MM.1S (cell line): ENCODE results near the gene TSSK3.
A peak's percentile ranks its signal among the peaks of the same experiment; 100 is the strongest.

Experiments used
- DNase-seq: peaks from one replicate; pipeline ENCODE4 v3.0.0-alpha.2; 2015
- H2AFZ ChIP-seq: fragments of 300-600 bp; sonication (generic); 2 replicates; pipeline ENCODE4 v1.6.0; 2016; ENCODE audit warnings: antibody characterized with exemption, low read length
- H3F3A ChIP-seq: fragments of 300-600 bp; sonication (generic); 2 replicates; pipeline ENCODE4 v1.6.1; 2016; ENCODE audit warnings: mild to moderate bottlenecking, antibody characterized with exemption, low read length, moderate library complexity, mixed read lengths; ENCODE audit not compliant: insufficient read depth
- H3K27ac ChIP-seq: fragments of 300-600 bp; sonication (generic); 2 replicates; pipeline ENCODE4 v1.5.1; 2016; ENCODE audit warnings: mild to moderate bottlenecking, low read length
- H3K27me3 ChIP-seq: fragments of 300-600 bp; sonication (generic); replicated peaks from 2 replicates; pipeline ENCODE4 v1.6.0; 2016; ENCODE audit warnings: low read length; ENCODE audit not compliant: insufficient read depth
- H3K36me3 ChIP-seq: fragments of 300-600 bp; sonication (generic); replicated peaks from 2 replicates; pipeline ENCODE4 v1.6.1; 2016; ENCODE audit warnings: mild to moderate bottlenecking, low read length, mixed read lengths; ENCODE audit not compliant: insufficient read depth
- H3K4me1 ChIP-seq: fragments of 300-600 bp; sonication (generic); 2 replicates; pipeline ENCODE4 v1.6.1; 2016; ENCODE audit warnings: low read length, mixed read lengths
- H3K4me2 ChIP-seq: fragments of 300-600 bp; sonication (generic); 2 replicates; pipeline ENCODE4 v1.6.0; 2016; ENCODE audit warnings: low read depth, low read length
- H3K4me3 ChIP-seq: fragments of 300-600 bp; sonication (generic); 2 replicates; pipeline ENCODE4 v1.5.1; 2016; ENCODE audit warnings: low read length, mixed read lengths
- H3K79me2 ChIP-seq: fragments of 300-600 bp; sonication (generic); 2 replicates; pipeline ENCODE4 v1.6.1; 2016; ENCODE audit warnings: mixed run types, low read length, mixed read lengths
- H3K9ac ChIP-seq: fragments of 300-600 bp; sonication (generic); 2 replicates; pipeline ENCODE4 v1.6.1; 2016; ENCODE audit warnings: low read length, mixed read lengths
- H3K9me2 ChIP-seq: fragments of 300-600 bp; sonication (generic); replicated peaks from 2 replicates; pipeline ENCODE4 v1.6.1; 2016; ENCODE audit warnings: mild to moderate bottlenecking, low read length, mixed read lengths; ENCODE audit not compliant: insufficient read depth
- H3K9me3 ChIP-seq: fragments of 300-600 bp; sonication (generic); replicated peaks from 2 replicates; pipeline ENCODE4 v1.6.1; 2016; ENCODE audit warnings: mild to moderate bottlenecking, low read length, mixed read lengths; ENCODE audit not compliant: insufficient read depth
- H4K20me1 ChIP-seq: fragments of 300-600 bp; sonication (generic); 2 replicates; pipeline ENCODE4 v1.6.1; 2016; ENCODE audit warnings: mild to moderate bottlenecking, low read length, moderate library complexity, mixed read lengths; ENCODE audit not compliant: insufficient read depth
- EZH2 ChIP-seq: fragments of 300-600 bp; sonication (generic); optimal IDR thresholded peaks from 2 replicates; pipeline ENCODE3; 2017; ENCODE audit warnings: low read depth, mild to moderate bottlenecking, antibody characterized with exemption, low read length, mixed read lengths
- EZH2phosphoT487 ChIP-seq: fragments of 300-600 bp; sonication (generic); IDR thresholded peaks from 2 replicates; pipeline ENCODE4 v1.6.1; 2018; ENCODE audit warnings: antibody characterized with exemption, low read length
- TF ChIP-seq, protein P1 (sequence below): fragments of 300-600 bp; sonication (generic); IDR thresholded peaks from 2 replicates; pipeline ENCODE4 v1.5.1; 2016; ENCODE audit warnings: antibody characterized with exemption, low read length, mixed read lengths

Gene TSSK3

DNA sequence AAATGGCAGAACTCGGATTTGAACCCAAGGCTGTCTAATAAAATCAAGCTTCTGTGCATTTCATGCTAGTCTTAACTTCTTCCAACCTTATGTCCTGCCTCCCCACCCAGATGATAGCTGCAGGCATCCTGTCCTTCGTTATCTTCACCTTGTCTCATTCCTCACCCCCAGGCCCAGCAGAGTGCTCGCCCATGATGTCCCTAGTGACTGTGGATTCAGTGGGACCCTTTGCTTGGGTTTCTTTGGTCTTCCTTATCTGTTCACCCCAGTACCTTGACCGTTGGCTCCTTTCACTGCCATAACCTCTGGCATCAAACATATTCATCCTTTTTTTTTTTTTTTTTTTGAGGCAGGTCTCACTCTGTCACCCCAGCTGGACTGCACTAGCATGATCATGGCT, 37.5 kb downstream of the TSSK3 start:
- H3K9me3 ChIP-seq, result no peaks in the 10 kb centered on the region

GRCh38 chr1:32400876-32401631, 38.7 kb downstream of the TSSK3 start:
- H3K9me2 ChIP-seq, result no peaks in the 10 kb centered on the region
- no peaks in the 10 kb centered on the region for H3K4me1 ChIP-seq
- H3K9ac ChIP-seq, result no peak overlapping the region
- H2AFZ ChIP-seq, result peak overlapping the region; percentile 65
- no peak overlapping the region for H3K27ac ChIP-seq
- H3K4me2 ChIP-seq, result peak overlapping the region; percentile 40; the same call in 1 of the 2 replicates
- no peaks in the 10 kb centered on the region for H3F3A ChIP-seq
- H4K20me1 ChIP-seq, result no peaks in the 10 kb centered on the region
- DNase-seq, result peak; percentile 45
- no peak overlapping the region for H3K4me3 ChIP-seq
- H3K9me3 ChIP-seq, result no peaks in the 10 kb centered on the region
- H3K79me2 ChIP-seq, result no peaks in the 10 kb centered on the region
- H3K27me3 ChIP-seq, result no peaks in the 10 kb centered on the region
- TF ChIP-seq, protein P1, sequence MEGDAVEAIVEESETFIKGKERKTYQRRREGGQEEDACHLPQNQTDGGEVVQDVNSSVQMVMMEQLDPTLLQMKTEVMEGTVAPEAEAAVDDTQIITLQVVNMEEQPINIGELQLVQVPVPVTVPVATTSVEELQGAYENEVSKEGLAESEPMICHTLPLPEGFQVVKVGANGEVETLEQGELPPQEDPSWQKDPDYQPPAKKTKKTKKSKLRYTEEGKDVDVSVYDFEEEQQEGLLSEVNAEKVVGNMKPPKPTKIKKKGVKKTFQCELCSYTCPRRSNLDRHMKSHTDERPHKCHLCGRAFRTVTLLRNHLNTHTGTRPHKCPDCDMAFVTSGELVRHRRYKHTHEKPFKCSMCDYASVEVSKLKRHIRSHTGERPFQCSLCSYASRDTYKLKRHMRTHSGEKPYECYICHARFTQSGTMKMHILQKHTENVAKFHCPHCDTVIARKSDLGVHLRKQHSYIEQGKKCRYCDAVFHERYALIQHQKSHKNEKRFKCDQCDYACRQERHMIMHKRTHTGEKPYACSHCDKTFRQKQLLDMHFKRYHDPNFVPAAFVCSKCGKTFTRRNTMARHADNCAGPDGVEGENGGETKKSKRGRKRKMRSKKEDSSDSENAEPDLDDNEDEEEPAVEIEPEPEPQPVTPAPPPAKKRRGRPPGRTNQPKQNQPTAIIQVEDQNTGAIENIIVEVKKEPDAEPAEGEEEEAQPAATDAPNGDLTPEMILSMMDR, result peak; percentile 85
- TF ChIP-seq EZH2phosphoT487, result no peak
- H3K36me3 ChIP-seq, result no peaks in the 10 kb centered on the region

More for the DNA sequence above, 37.5 kb downstream of the TSSK3 start:
- Histone ChIP-seq H3K27ac (no peak overlapping the region), H3K4me2 (no peak overlapping the region), H2AFZ (no peak overlapping the region), H3K36me3 (no peaks in the 10 kb centered on the region), H3K9me2 (no peaks in the 10 kb centered on the region), H3K79me2 (no peaks in the 10 kb centered on the region), H4K20me1 (no peaks in the 10 kb centered on the region), H3F3A (peaks cover 4% of the 10 kb centered on the region; the same call in 1 of the 2 replicates), H3K4me1 (no peaks in the 10 kb centered on the region), H3K4me3 (no peak overlapping the region), H3K9ac (no peak overlapping the region), H3K27me3 (no peaks in the 10 kb centered on the region)
- no peak for TF ChIP-seq EZH2phosphoT487
- TF ChIP-seq, protein P1, result no peak
- TF ChIP-seq EZH2, result no peak
- DNase-seq, result no peak

DNA sequence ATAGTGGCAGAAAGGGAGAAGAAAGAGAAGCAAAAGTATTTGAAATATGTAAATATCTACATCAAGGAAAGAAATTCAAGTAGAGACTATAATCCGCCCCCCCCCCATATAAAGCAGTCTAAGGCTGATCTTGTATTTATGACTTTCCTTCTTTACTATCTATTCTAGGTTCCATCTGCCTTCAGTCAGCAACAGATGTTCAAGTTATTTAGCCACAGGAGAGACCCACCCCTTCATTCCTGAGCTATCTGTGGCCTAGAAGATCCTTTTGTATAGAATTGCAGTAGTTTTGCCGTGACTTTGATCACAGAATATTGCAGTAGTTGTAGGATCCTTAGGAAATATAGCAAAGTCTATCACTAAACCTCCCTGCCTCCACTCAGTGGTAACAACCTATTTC, 42.6 kb downstream of the TSSK3 start:
- no peak overlapping the region for H3K9ac ChIP-seq
- H3K4me3 ChIP-seq, result no peak overlapping the region
- H4K20me1 ChIP-seq, result no peaks in the 10 kb centered on the region
- no peak for DNase-seq
- no peaks in the 10 kb centered on the region for H3K4me1 ChIP-seq
- no peaks in the 10 kb centered on the region for H3K9me2 ChIP-seq
- H2AFZ ChIP-seq, result no peak overlapping the region
- no peak overlapping the region for H3K4me2 ChIP-seq
- H3K27me3 ChIP-seq, result no peaks in the 10 kb centered on the region
- no peaks in the 10 kb centered on the region for H3K79me2 ChIP-seq
- H3F3A ChIP-seq, result no peaks in the 10 kb centered on the region
- no peak overlapping the region for H3K27ac ChIP-seq
- H3K9me3 ChIP-seq, result no peaks in the 10 kb centered on the region
- H3K36me3 ChIP-seq, result no peaks in the 10 kb centered on the region
- TF ChIP-seq, protein P1, result no peak
- TF ChIP-seq EZH2 (no peak), EZH2phosphoT487 (no peak)
